Adrenal gland (tissue), 12 donors: Measurements from ENCODE around the gene NCAPG2. TPM values are rescaled to one million over a fixed set of nuclear protein-coding genes. Genes with fewer than 3 reads are reported as not detected.

Experiments used
- DNase-seq, 7 donors: peaks; one replicate each; pipeline ENCODE4 v3.0.0-alpha.2; 2019 to 2020
- H3K27ac ChIP-seq, 5 donors: fragments of 200-600 bp; sonication (generic) in 4 of 5; 1 replicate in 3 of 5; 2 replicates in 2 of 5; pipeline versions ENCODE4 v1.5.1 to v1.8.0; 2016 to 2020; ENCODE audit warnings: mild to moderate bottlenecking in 1 of 5
- H3K27me3 ChIP-seq: fragments of 200-600 bp; 2 replicates; pipeline ENCODE4 v1.8.0; 2021
- H3K36me3 ChIP-seq, 2 donors: fragments of 200-600 bp; replicated peaks in 1 of 2; 1 replicate in 1 of 2; 2 replicates in 1 of 2; pipeline versions ENCODE4 v1.5.1 to v1.8.0; 2018 to 2022
- H3K4me1 ChIP-seq, 2 donors: fragments of 200-600 bp; replicated peaks in 1 of 2; 1 replicate in 1 of 2; 2 replicates in 1 of 2; pipeline versions ENCODE4 v1.5.1 to v1.8.0; 2018 to 2021
- H3K4me3 ChIP-seq, 4 donors: fragments of 200-600 bp; sonication (generic) in 3 of 4; one replicate each; pipeline ENCODE4 v1.5.1; 2016 to 2018
- H3K9me3 ChIP-seq, 3 donors: fragments of 200-600 bp; sonication (generic) in 1 of 3; replicated peaks in 1 of 3; 1 replicate in 2 of 3; 2 replicates in 1 of 3; pipeline versions ENCODE4 v1.5.1 to v1.8.0; 2016 to 2021
- CTCF ChIP-seq, 6 experiments: fragments of 450-650 bp in 4 of 6; fragments of 200-600 bp in 2 of 6; sonication (generic) in 1 of 6; IDR thresholded peaks; 1 replicate in 5 of 6; 2 replicates in 1 of 6; pipeline versions ENCODE4 v1.5.1 to v1.8.0; 2016 to 2021; ENCODE audit warnings: antibody characterized with exemption in 6 of 6, mild to moderate bottlenecking in 2 of 6, moderate library complexity in 1 of 6
- POLR2A ChIP-seq, 2 donors: fragments of 450-650 bp; IDR thresholded peaks; one replicate each; pipeline ENCODE4 v1.6.1; 2017; ENCODE audit warnings: antibody characterized with exemption in 2 of 2, mild to moderate bottlenecking in 2 of 2, moderate library complexity in 1 of 2
- WGBS, 4 donors: extraction: QIAGEN DNeasy Blood & Tissue Kit in 2 of 4; methylation state at CpG; one replicate each; pipeline versions ENCODE4 v1.1.5 to v1.1.7; 2013 to 2017; 5-methylcytosine and 5-hydroxymethylcytosine counted together
- intact Hi-C, 2 donors: fragments of 100-400 bp; cut with DNase I; formaldehyde crosslinking; loops; one replicate each; pipeline versions ENCODE4 v1.14.1 to v1.15.0; 2022 to 2023
- polyA plus RNA-seq, 3 donors: library from polyadenylated mRNA; stranded (reverse); fragments of 200-250 nt in 2 of 3; fragments of 350-450 nt in 1 of 3; fragmentation: Illumina TruSeq in 1 of 3; extraction: RNeasy Lipid Tissue Mini Kit (QIAGEN cat#74804) in 1 of 3; gene quantifications; one replicate each; pipeline ENCODE4 v1.2.3, GENCODE V29; 2013 to 2014
- total RNA-seq, 9 donors: library from RNA; depleted of rRNA in 4 of 9; stranded (reverse); fragments of >200 nt in 4 of 9; fragments of 120-200 nt in 1 of 9; fragmentation: NEBNext Ultra II Directional in 1 of 9; extraction: Animal tissue kit (Norgen Biotek cat#: 25700) in 1 of 9; gene quantifications; one replicate each; pipeline versions ENCODE4 v1.1.0 to v1.2.4, GENCODE V29; 2013 to 2023
- donor health status: healthy with polysubstance abuse.
- donor health status: Bipolar disorder and iron deficiency.
- donor health status: DM: yes; HTN: yes; CAD: no.
- donor health status: DM: no; HTN: no; CAD: no.
- donor health status: DM: no; HTN: no; CAD: no.
- donor health status: DM: yes; HTN: yes; CAD: no.

Gene NCAPG2
- total and polyA plus RNA-seq, 12 donors: 1.6 to 11.6 (median 5.9) TPM

GRCh38 chr7:158734861-158735260, 30.3 kb upstream of the NCAPG2 start:
- peak in 1 of 7 donors; percentile 15 for DNase-seq
- WGBS, 4 donors: 88 to 94% (median 92%) methylated on average over 6 of the region's 6 CpGs
- Histone ChIP-seq H3K27me3 (no peaks in the 10 kb centered on the region), H3K9me3 (no peaks in the 10 kb centered on the region), H3K4me1 (peaks cover 0 to 3% of the 10 kb centered on the region in 2 donors), H3K36me3 (peaks cover 0 to 45% of the 10 kb centered on the region in 2 donors), H3K27ac (no peak overlapping the region), H3K4me3 (no peak overlapping the region)
- TF ChIP-seq POLR2A (IDR thresholded peaks at IDR 0.05) (no peak), CTCF (IDR thresholded peaks at IDR 0.05) (no peak)
- intact Hi-C loops: no loop called here

GRCh38 chr7:158733775-158734494, 29.3 kb upstream of the NCAPG2 start:
- DNase-seq: peak in 1 of 7 donors; percentile 48
- 96 to 97% (median 96%) methylated on average over 18 to 19 of the region's 19 CpGs for WGBS, 4 donors
- Histone ChIP-seq H3K9me3 (no peaks in the 10 kb centered on the region), H3K4me1 (no peaks in the 10 kb centered on the region), H3K4me3 (no peak overlapping the region), H3K27me3 (no peaks in the 10 kb centered on the region), H3K36me3 (peaks cover 0 to 41% of the 10 kb centered on the region in 2 donors), H3K27ac (no peak overlapping the region)
- intact Hi-C loops: no loop called here
- no peak for TF ChIP-seq POLR2A (IDR thresholded peaks at IDR 0.05)

- no peaks in the 10 kb centered on the region for H3K9me3 ChIP-seq
- no peaks in the 10 kb centered on the region for H3K27me3 ChIP-seq
- TF ChIP-seq CTCF (IDR thresholded peaks at IDR 0.05) (no peak), POLR2A (IDR thresholded peaks at IDR 0.05) (no peak)
- H3K4me3 ChIP-seq: no peak overlapping the region
- H3K27ac ChIP-seq: no peak overlapping the region
- intact Hi-C loops: no loop called here
- no peak for DNase-seq
- 76 to 88% (median 85%) methylated on average over 1 of the region's 1 CpG for WGBS, 4 donors
- H3K4me1 ChIP-seq: no peaks in the 10 kb centered on the region
- peaks cover 0 to 34% of the 10 kb centered on the region in 2 donors for H3K36me3 ChIP-seq
Measured at GRCh38 chr7:158733220-158733519, 28.6 kb upstream of the NCAPG2 start.

GRCh38 chr7:158732494-158733219, 28.1 kb upstream of the NCAPG2 start:
- Histone ChIP-seq H3K36me3 (peaks cover 0 to 34% of the 10 kb centered on the region in 2 donors), H3K27ac (no peak overlapping the region), H3K4me3 (no peak overlapping the region), H3K9me3 (no peaks in the 10 kb centered on the region), H3K27me3 (no peaks in the 10 kb centered on the region), H3K4me1 (no peaks in the 10 kb centered on the region)
- TF ChIP-seq POLR2A (IDR thresholded peaks at IDR 0.05): no peak
- TF ChIP-seq CTCF (IDR thresholded peaks at IDR 0.05): no peak
- DNase-seq: peak in 1 of 7 donors; percentile 45
- intact Hi-C loops: no loop called here
- WGBS, 4 donors: 88 to 92% (median 91%) methylated on average over 10 of the region's 10 CpGs
